Measurements from ENCODE around the gene CLSTN2. TPM values are rescaled to one million over a fixed set of nuclear protein-coding genes. Genes with fewer than 3 reads are reported as not detected.

The CLSTN2 gene
- total and polyA plus RNA-seq, 3 donors from 2014 or later = 3.1 to 5.7 (median 3.8) TPM

DNA sequence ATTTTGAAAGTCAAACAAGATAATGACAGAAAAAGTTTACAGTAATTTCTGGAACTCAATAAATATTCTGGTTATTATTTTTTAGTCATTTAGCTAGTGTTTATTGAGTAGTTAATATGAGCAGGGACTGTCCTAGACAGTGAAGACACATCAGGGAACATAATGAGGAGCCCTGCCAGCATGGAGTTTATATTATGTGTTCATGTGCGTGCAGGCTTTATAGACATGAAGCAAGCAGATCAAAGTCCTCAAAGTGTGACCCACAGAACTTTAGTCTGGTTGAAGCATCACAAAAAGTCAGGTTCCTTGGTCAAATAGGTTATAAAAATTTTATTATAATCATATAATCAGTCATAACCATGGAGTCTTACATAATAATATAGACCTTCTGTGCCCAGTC, 289.3 kb downstream of the CLSTN2 start:
- Histone ChIP-seq H3K36me3 (ENCODE audit: low read depth, missing control alignments) (no peaks in the 10 kb centered on the region), H3K4me3 (no peak overlapping the region), H3K9me3 (no peaks in the 10 kb centered on the region), H3K27me3 (no peaks in the 10 kb centered on the region), H3K4me1 (no peaks in the 10 kb centered on the region), H3K27ac (no peak overlapping the region)
- TF ChIP-seq POLR2A (IDR thresholded peaks at IDR 0.05) (no peak), CTCF (IDR thresholded peaks at IDR 0.05) (no peak)
- intact Hi-C loops (cut with DNase I; ENCODE audit: low total_unique reads) = no loop called here
- no peak for DNase-seq
- 83 to 95% methylated on average over 1 of the region's 1 CpG for WGBS, 2 donors

DNA sequence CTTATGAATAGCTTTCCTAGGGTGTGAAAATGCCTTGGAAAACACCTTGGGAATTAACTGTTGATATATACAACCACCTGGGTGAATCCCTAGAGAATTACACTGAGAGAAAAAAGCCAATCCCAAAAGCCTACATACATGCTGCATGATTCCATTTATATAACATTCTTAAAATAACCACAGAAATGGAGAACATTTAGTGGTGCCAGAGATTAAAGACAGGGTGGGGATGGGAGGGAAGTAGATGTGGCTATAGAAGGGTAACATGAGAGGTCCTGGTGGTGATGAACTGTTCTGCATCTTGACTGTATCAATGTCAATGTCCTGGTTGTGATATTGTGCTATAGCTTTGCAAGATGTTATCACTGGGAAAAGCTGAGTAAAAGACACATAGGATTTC, 291.0 kb downstream of the CLSTN2 start:
- H3K4me1 ChIP-seq = no peaks in the 10 kb centered on the region
- no peak for DNase-seq
- no peak overlapping the region for H3K4me3 ChIP-seq
- H3K9me3 ChIP-seq = no peaks in the 10 kb centered on the region
- intact Hi-C loops (cut with DNase I; ENCODE audit: low total_unique reads) = no loop called here
- TF ChIP-seq CTCF (IDR thresholded peaks at IDR 0.05) (no peak), POLR2A (IDR thresholded peaks at IDR 0.05) (no peak)
- H3K27ac ChIP-seq = no peak overlapping the region
- no peaks in the 10 kb centered on the region for H3K27me3 ChIP-seq
- H3K36me3 ChIP-seq (ENCODE audit: low read depth, missing control alignments) = no peaks in the 10 kb centered on the region

- no peaks in the 10 kb centered on the region for H3K9me3 ChIP-seq
- H3K4me3 ChIP-seq = no peak overlapping the region
- 78 to 86% methylated on average over 1 of the region's 1 CpG for WGBS, 2 donors
- no peak for TF ChIP-seq CTCF (IDR thresholded peaks at IDR 0.05)
- no peak for TF ChIP-seq POLR2A (IDR thresholded peaks at IDR 0.05)
- no peak overlapping the region for H3K27ac ChIP-seq
- intact Hi-C loops (cut with DNase I; ENCODE audit: low total_unique reads) = no loop called here
- H3K36me3 ChIP-seq (ENCODE audit: low read depth, missing control alignments) = no peaks in the 10 kb centered on the region
- H3K4me1 ChIP-seq = no peaks in the 10 kb centered on the region
- no peak for DNase-seq
- no peaks in the 10 kb centered on the region for H3K27me3 ChIP-seq
Observed at GRCh38 chr3:140233702-140234101, 298.7 kb downstream of the CLSTN2 start.

DNA sequence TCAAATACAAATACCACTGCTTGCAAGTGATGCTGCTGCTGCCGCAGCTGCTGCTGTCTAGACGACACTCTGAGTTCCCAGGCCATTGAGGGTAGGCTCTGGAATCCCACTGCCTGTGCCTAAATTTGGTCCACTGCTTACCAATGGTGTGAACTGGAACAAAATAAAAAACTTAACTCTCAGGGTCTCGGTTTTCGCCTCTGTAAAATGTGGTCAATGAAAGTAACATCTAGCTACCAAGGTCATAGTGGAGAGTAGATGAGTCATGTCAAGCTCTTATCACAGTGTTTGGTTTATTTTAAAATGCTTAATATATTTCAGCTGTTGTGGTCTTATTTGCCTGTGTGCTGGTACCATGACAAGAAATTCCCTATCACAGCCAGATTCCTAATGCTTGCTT, 299.3 kb downstream of the CLSTN2 start:
- no peaks in the 10 kb centered on the region for H3K27me3 ChIP-seq
- H3K4me3 ChIP-seq = no peak overlapping the region
- TF ChIP-seq POLR2A (IDR thresholded peaks at IDR 0.05) = no peak
- TF ChIP-seq CTCF (IDR thresholded peaks at IDR 0.05) = no peak
- intact Hi-C loops (cut with DNase I; ENCODE audit: low total_unique reads) = no loop called here
- no peak for DNase-seq
- no peaks in the 10 kb centered on the region for H3K9me3 ChIP-seq
- WGBS, 2 donors = 77% methylated on average over 4 of the region's 4 CpGs
- H3K4me1 ChIP-seq = no peaks in the 10 kb centered on the region
- H3K36me3 ChIP-seq (ENCODE audit: low read depth, missing control alignments) = no peaks in the 10 kb centered on the region
- H3K27ac ChIP-seq = no peak overlapping the region

DNA sequence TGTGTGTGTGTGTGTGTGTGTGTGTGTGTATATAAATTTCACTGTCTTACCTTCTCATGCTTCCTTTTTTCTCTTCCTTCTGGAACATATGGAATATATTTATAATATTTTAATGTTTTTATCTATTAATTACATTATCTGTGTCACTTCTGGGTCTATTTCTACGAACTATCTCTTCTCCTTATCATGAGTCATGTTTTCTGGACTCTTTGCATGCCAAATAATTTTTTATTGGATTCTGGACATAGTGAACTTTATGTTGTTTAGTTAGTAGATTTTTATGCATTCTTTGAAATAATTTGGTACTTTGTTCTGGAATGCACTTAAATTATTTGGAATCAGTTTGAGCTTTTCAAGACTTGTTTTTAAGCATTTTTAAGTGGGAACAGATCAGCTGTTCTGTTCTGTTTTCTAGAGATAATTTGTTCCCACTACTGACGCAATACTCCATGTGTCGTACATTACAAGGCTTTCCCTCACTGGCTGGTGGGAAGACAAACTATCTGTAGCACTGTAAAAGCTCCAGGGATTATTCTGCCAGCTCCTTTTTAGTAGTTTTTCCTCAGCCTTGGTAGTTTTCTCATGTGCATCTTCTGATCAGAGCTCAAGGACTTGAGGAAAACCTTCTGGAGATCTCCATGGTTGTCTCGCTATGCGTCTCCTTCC, 302.0 kb downstream of the CLSTN2 start:
- no peaks in the 10 kb centered on the region for H3K36me3 ChIP-seq (ENCODE audit: low read depth, missing control alignments)
- H3K27ac ChIP-seq = no peak overlapping the region
- H3K4me3 ChIP-seq = no peak overlapping the region
- no peaks in the 10 kb centered on the region for H3K9me3 ChIP-seq
- no peak for DNase-seq
- intact Hi-C loops (cut with DNase I; ENCODE audit: low total_unique reads) = no loop called here
- TF ChIP-seq POLR2A (IDR thresholded peaks at IDR 0.05) = no peak
- TF ChIP-seq CTCF (IDR thresholded peaks at IDR 0.05) = no peak
- 59 to 70% methylated on average over 5 of the region's 5 CpGs for WGBS, 2 donors
- no peaks in the 10 kb centered on the region for H3K27me3 ChIP-seq
- H3K4me1 ChIP-seq = no peaks in the 10 kb centered on the region
